AG04449 (cell line): ENCODE measurements around the gene S100A5.

Source experiments
- CTCF ChIA-PET: fragments of 350-600 bp; formaldehyde crosslinking; extraction: SDS; loops from one replicate; lab custom pipeline; 2021; ENCODE audit warnings: antibody characterized with exemption; lab: Yijun Ruan, JAX
- POLR2A ChIA-PET: fragments of 400-600, 350-600 bp; formaldehyde crosslinking; extraction: SDS; loops from one replicate; lab custom pipeline; 2020; ENCODE audit warnings: antibody characterized with exemption, inconsistent platforms; lab: Yijun Ruan, JAX
- DNase-seq: peaks from one replicate; pipeline ENCODE4 v3.0.0-alpha.2; 2010; ENCODE audit warnings: low read depth, low spot score
- H3K4me3 ChIP-seq: 2 replicates; pipeline ENCODE4 v1.5.1; 2011; ENCODE audit warnings: low read depth, mild to moderate bottlenecking, control low read depth, low read length
- TF ChIP-seq, protein P1 (sequence below): IDR thresholded peaks from one replicate; pipeline ENCODE4 v1.5.1; 2011; ENCODE audit warnings: mild to moderate bottlenecking, moderate library complexity, low read length, control low read depth, inconsistent platforms; ENCODE audit not compliant: insufficient read depth; ENCODE audit errors: missing control alignments

S100A5 gene

DNA sequence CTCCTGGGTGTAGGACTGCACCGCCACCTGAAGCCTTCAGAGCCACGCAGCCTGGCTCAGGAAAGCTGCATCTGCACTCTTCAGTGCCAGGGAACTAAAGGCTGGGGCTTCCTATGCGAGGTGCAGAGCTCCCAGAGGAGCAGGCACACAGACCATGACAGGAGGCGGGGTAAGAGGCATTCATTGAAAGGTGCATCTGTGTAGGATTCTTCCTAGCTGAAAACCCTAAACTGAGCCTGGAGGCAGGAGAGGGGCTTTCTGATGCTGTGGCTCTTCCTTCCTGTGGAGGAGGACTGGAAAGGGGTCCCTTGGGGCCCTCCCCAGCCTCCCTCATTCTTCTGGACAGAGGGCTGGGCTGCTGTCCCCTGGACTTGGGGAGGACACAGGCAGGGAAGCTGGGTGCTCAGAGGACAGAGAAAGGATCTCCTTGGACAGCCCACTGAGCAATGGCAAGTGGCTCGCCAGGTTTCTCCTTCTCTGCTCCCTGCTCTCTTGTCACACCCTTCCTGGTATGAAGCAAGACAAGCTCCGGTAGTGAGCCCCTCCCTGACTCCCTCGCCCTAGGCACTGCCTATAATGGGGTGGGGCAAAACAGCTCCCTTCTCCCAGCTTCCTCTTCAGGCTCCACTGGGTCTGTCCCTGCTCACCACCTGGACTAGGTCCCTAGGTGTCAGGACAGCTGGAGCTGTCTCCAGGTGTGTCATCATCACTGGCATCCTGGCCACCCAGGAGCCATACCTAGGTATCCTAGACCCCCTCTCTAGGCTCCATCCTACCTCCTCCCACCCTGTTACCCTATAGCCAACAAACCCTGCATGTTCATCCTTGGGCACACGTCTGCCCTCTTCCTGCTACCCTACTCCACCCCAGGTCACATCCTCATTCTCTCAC is 25.0 kb downstream of the S100A5 start:
- ChIA-PET POLR2A (no interaction called here), CTCF (interaction anchor here (1.0 to 15.3 kb wide), 7 partner anchors 9 to 97 kb away, joined by 3 to 401 read pairs (median 3); partner anchors contain the start of genes S100A16 and S100A6)
- TF ChIP-seq, protein P1, sequence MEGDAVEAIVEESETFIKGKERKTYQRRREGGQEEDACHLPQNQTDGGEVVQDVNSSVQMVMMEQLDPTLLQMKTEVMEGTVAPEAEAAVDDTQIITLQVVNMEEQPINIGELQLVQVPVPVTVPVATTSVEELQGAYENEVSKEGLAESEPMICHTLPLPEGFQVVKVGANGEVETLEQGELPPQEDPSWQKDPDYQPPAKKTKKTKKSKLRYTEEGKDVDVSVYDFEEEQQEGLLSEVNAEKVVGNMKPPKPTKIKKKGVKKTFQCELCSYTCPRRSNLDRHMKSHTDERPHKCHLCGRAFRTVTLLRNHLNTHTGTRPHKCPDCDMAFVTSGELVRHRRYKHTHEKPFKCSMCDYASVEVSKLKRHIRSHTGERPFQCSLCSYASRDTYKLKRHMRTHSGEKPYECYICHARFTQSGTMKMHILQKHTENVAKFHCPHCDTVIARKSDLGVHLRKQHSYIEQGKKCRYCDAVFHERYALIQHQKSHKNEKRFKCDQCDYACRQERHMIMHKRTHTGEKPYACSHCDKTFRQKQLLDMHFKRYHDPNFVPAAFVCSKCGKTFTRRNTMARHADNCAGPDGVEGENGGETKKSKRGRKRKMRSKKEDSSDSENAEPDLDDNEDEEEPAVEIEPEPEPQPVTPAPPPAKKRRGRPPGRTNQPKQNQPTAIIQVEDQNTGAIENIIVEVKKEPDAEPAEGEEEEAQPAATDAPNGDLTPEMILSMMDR, result no peak
- no peak overlapping the region for H3K4me3 ChIP-seq
- no peak for DNase-seq

DNA sequence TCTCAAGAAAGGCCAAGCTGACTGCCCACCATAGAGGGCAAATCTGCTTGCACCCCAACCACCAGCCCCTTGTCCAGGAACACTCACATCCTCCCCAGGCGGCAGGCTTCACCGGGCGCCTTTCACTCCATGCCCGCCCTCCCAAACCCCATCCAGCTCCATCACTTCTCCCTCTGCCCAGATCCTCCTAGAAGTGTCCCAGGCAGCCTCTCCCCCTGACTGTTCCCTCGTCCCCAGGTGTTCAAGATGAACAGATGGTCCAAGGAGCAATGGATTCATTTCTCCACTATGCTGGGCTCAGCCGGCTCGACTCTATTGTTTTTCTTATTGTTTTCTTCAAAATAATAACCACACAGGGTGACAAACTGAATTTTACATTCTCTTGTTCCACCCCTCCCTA is 27.1 kb downstream of the S100A5 start:
- ChIA-PET POLR2A (no interaction called here), CTCF (interaction anchor here (2.0 to 15.3 kb wide), 3 partner anchors 20 to 57 kb away, joined by 4 to 401 read pairs (median 143); partner anchors contain the start of gene S100A6)
- no peak for DNase-seq
- TF ChIP-seq, protein P1, result no peak
- no peak overlapping the region for H3K4me3 ChIP-seq

DNA sequence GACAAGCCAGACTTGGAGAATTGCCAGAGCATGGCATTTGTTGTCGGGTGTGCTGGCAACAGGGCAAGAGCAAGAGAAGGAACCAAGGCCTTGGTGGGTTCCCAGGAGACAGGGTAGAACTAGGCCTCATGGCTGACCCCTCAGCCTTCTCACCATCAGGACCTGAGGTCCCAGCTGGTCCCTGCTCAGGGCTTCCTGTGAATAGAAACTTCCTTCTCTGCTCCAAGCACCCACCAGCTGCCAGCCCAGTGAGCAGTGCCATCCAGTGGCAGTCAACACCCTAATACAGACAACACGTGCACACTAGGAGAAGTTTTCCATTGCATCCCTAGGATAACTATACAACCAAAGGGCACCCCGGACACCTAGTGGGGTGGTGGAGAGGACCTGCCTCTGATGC is 27.7 kb downstream of the S100A5 start:
- CTCF ChIA-PET, result interaction anchor here (4.2 to 15.3 kb wide), 4 partner anchors 8 to 58 kb away, joined by 51 to 401 read pairs (median 98); partner anchors contain the start of genes S100A2 and S100A6
- POLR2A ChIA-PET, result no interaction called here
- no peak overlapping the region for H3K4me3 ChIP-seq
- no peak for DNase-seq
- TF ChIP-seq, protein P1, result no peak

DNA sequence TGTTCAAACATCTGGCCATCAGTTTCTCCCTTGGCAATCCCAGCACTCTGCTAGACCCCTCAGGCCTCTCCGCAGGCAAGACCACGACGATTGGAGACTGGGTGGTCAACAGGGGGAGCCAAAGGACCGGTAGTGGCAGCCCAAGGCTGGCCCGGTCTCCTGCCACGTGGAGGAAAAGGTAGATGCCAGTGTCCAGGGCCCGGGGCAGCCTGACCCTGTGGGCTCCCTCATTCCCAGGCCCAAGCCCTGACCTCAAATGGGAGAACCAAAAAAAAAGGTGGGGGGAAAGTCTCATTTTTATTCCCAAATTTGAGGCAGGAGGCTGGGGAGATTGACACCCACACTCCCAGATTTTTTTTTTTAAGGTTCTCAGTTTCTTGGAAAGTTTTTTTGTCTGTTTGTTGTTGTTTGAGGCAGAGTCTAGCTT is 29.7 kb downstream of the S100A5 start:
- no peak overlapping the region for H3K4me3 ChIP-seq
- TF ChIP-seq, protein P1, result peak; percentile 95
- DNase-seq, result no peak
- POLR2A ChIA-PET, result interaction anchor here (0.8 kb wide), 1 partner anchor 62 kb away, joined by 7 read pairs; no protein-coding TSS in a partner anchor
- CTCF ChIA-PET, result interaction anchor here (0.6 to 15.3 kb wide), 50 partner anchors 9 to 476 kb away, joined by 3 to 401 read pairs (median 6); partner anchors contain the start of genes CHTOP, DENND4B, ILF2 and NPR1

DNA sequence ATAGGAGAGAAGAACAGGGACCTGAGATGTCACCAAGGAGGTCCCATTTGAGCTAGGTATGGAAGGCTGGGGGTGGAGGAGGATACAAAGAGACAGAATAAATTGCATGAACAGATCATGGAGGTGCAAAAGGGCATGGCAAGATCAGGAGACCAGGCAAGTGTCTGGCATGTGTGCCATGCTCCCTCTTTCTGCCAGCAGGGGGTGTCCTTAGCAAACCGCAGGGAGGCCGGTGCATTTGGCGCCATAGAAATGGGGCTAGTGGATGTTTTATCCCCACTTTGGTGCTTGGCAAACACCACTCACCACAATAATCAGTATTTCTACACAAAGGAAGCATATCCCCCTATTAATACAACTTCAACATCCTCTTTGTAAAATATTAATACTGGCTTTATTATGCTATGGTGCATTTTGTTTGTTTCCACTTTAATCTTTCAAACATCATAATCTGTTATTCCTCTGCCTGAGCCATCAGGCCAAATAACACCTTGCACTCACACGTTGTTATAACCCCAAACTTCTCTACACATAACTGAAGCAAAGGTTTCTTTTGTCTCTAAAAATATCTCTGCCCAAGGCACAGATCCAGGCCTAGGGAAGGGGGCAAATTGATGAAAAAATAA is 30.9 kb downstream of the S100A5 start:
- ChIA-PET CTCF (interaction anchor here (0.6 to 15.3 kb wide), 36 partner anchors 11 to 477 kb away, joined by 3 to 401 read pairs (median 9); partner anchors contain the start of genes CHTOP, NPR1, RAB13 and S100A1), POLR2A (interaction anchor here (0.6 to 1.2 kb wide), 2 partner anchors 58 to 88 kb away, joined by 3 to 5 read pairs; no protein-coding TSS in a partner anchor)
- no peak for DNase-seq
- H3K4me3 ChIP-seq, result no peak overlapping the region
- TF ChIP-seq, protein P1, result peak; percentile 75
